ENCODE results near the gene PCDHB11. TPM values are rescaled to one million over a fixed set of nuclear protein-coding genes. Genes with fewer than 3 reads are reported as not detected.
"Not testable (repeated sequence)": the region's sequence is repeated elsewhere in the genome, so short reads cannot be mapped to it uniquely, and the experiment has no call there.

The PCDHB11 gene
- total RNA-seq (1 to 10 TPM; 1.9 to 2.9 (median 2.5) TPM), polyA plus RNA-seq (0.48 TPM)
- long read RNA-seq, donor 1, full-length matches to known transcripts, result 1 of 1 reads
- long read RNA-seq, donor 1, partial matches to known transcripts, result 0 of 1 reads
- long read RNA-seq, donor 1, other reads (novel, unspliced or antisense), result 0 of 1 reads
- long read RNA-seq, donor 2, result 0 reads
- long read RNA-seq, donor 3, full-length matches to known transcripts, result 1 of 1 reads
- long read RNA-seq, donor 3, partial matches to known transcripts, result 0 of 1 reads
- long read RNA-seq, donor 3, other reads (novel, unspliced or antisense), result 0 of 1 reads
- long read RNA-seq, donor 4, result 0 reads

DNA sequence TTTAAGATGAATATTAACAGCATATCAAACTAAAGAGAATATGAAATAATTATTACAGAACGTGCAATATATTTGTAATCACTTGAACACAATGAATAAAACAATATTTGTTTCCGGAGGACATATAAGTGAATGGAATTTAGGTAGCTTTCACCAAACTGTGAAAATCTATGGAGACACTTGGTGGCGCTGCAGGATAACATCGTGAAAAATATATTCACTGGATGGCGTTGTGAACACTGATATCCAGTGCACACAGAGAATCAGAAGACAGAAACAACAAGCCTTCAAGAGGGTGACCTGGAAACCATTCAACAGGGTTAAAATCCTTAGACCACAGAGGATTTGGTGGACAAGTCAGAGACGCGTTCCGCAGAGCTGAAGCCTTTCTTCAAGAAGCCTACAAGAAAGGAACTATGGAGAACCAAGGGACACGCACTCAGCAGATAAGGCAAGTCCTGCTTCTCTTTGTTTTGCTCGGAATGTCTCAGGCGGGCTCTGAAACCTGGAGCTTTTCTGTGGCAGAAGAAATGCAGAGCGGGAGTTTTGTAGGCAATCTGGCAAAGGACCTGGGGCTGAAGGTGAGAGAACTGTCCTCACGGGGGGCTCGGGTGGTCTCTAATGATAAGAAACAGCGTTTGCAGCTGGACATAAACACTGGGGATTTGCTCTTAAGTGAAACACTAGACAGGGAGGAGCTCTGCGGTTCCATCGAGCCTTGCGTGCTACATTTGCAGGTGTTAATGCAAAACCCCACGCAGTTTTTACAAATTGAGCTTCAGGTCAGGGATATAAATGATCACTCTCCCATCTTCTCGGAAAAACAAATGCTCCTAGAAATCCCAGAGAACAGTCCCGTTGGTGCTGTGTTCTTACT lies at the start of gene PCDHB11:
TSS of gene PCDHB11 (plus strand) at position 269 of the 877 bp plus-strand sequence. CDS start at position 417, 148 bp downstream.
- intact Hi-C loops (cut with DNase I), result loop anchor here in 2 of 4 donors (10.0 kb wide), 1 partner anchor 365 kb away; no protein-coding TSS in a partner anchor
- ATAC-seq, result no peak
- Histone ChIP-seq H3K9me3 (ENCODE audit: control insufficient read depth, low read length) (no peaks in the 10 kb centered on the region), H3K4me1 (ENCODE audit: control insufficient read depth, insufficient read depth, low read length) (no peaks in the 10 kb centered on the region), H3K27ac (ENCODE audit: low read length) (no peak within 1 kb of the TSS), H3K4me3 (ENCODE audit: low read length) (no peak within 1 kb of the TSS), H3K27me3 (ENCODE audit: control insufficient read depth, insufficient read depth) (no peaks in the 10 kb centered on the region)
- WGBS, result 34% methylated on average over 21 of the region's 21 CpGs
- no peak for DNase-seq

DNA sequence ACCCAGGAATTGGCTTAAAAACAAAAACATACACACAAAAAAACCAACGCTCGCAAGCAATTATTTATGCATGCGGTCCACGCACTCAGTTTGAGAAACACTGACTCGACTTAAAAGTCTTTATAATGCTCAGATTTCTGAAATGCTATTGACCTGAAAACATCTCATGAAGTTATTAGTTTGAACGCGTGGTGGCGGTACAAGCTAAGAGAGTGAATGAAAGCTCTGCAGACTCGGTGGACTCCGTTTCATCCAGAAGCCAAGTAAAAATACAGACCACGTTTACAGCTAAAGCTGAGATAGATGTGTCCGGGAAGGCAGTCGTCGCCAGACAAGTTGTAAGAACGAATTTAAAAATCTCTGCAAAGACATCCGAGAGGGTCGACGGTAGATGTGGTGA lies 49.6 kb upstream of the PCDHB11 start, which contains the start of gene PCDHB6:
TSS of gene PCDHB6 (plus strand) at position 246 of the 400 bp plus-strand sequence. CDS start 201 bp downstream, outside the sequence.
- Histone ChIP-seq H3K27me3 (ENCODE audit: control insufficient read depth, insufficient read depth) (no peaks in the 10 kb centered on the region), H3K4me1 (ENCODE audit: control insufficient read depth, insufficient read depth, low read length) (no peaks in the 10 kb centered on the region), H3K9me3 (ENCODE audit: control insufficient read depth, low read length) (peaks cover 2% of the 10 kb centered on the region), H3K4me3 (ENCODE audit: low read length) (no peak within 1 kb of the TSS), H3K27ac (ENCODE audit: low read length) (no peak within 1 kb of the TSS)
- 13% methylated on average over 18 of the region's 18 CpGs for WGBS
- ATAC-seq (no peak), DNase-seq (no peak)
- intact Hi-C loops (cut with DNase I), result no loop called here

DNA sequence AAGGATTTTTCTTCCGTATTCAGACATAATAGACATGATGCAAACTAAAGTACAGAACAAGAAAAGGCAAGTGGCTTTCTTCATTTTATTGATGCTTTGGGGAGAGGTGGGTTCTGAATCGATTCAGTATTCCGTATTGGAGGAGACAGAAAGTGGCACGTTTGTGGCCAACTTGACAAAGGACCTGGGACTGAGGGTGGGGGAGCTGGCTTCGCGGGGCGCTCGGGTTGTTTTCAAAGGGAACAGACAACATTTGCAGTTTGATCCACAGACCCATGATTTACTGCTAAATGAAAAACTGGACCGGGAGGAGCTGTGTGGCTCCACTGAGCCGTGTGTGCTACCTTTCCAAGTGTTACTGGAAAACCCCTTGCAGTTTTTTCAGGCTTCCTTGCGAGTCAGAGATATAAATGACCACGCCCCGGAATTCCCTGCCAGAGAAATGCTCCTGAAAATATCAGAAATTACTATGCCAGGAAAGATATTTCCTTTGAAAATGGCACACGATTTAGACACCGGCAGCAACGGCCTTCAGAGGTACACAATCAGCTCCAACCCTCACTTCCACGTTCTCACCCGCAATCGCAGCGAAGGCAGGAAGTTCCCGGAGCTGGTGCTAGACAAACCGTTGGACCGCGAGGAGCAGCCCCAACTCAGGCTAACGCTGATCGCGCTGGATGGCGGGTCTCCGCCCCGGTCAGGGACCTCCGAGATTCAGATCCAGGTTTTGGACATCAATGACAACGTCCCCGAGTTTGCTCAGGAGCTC lies 49.0 kb upstream of the PCDHB11 start:
- Histone ChIP-seq H3K27ac (ENCODE audit: low read length) (no peak overlapping the region), H3K4me1 (ENCODE audit: control insufficient read depth, insufficient read depth, low read length) (no peaks in the 10 kb centered on the region), H3K27me3 (ENCODE audit: control insufficient read depth, insufficient read depth) (no peaks in the 10 kb centered on the region), H3K9me3 (ENCODE audit: control insufficient read depth, low read length) (peaks cover 2% of the 10 kb centered on the region), H3K4me3 (ENCODE audit: low read length) (no peak overlapping the region)
- DNase-seq (peak in 2 of 3 donors; percentile 36 to 37), ATAC-seq (no peak)
- intact Hi-C loops (cut with DNase I), result no loop called here
- 36% methylated on average over 33 of the region's 33 CpGs for WGBS

DNA sequence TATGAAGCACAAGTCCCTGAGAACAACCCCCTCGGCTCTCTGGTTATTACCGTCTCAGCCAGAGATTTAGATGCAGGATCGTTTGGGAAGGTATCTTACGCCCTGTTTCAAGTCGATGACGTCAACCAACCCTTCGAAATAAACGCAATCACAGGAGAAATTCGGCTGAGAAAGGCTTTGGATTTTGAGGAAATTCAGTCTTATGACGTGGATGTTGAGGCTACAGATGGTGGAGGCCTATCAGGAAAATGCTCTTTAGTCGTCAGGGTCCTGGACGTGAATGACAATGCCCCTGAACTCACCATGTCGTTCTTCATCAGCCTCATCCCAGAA lies 48.5 kb upstream of the PCDHB11 start:
- DNase-seq (no peak), ATAC-seq (no peak)
- no peaks in the 10 kb centered on the region for H3K4me1 ChIP-seq (ENCODE audit: control insufficient read depth, insufficient read depth, low read length)
- no peak overlapping the region for H3K4me3 ChIP-seq (ENCODE audit: low read length)
- no peaks in the 10 kb centered on the region for H3K27me3 ChIP-seq (ENCODE audit: control insufficient read depth, insufficient read depth)
- peaks cover 7% of the 10 kb centered on the region for H3K9me3 ChIP-seq (ENCODE audit: control insufficient read depth, low read length)
- 31% methylated on average over 13 of the region's 13 CpGs for WGBS
- intact Hi-C loops (cut with DNase I), result no loop called here
- no peak overlapping the region for H3K27ac ChIP-seq (ENCODE audit: low read length)

DNA sequence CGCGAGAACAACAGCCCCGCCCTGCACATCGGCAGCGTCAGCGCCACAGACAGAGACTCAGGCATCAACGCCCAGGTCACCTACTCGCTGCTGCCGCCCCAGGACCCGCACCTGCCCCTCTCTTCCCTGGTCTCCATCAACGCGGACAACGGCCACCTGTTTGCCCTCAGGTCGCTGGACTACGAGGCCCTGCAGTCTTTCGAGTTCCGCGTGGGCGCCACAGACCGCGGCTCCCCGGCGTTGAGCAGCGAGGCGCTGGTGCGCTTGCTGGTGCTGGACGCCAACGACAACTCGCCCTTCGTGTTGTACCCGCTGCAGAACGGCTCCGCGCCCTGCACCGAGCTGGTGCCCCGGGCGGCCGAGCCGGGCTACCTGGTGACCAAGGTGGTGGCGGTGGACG lies 47.8 kb upstream of the PCDHB11 start:
- H3K4me1 ChIP-seq (ENCODE audit: control insufficient read depth, insufficient read depth, low read length); intact Hi-C loops (cut with DNase I); ATAC-seq; H3K27me3 ChIP-seq (ENCODE audit: control insufficient read depth, insufficient read depth); H3K9me3 ChIP-seq (ENCODE audit: control insufficient read depth, low read length); H3K27ac ChIP-seq (ENCODE audit: low read length); H3K4me3 ChIP-seq (ENCODE audit: low read length): not testable (repeated sequence)
- WGBS, result 35% methylated on average over 36 of the region's 41 CpGs
- peak in 1 of 3 donors; percentile 27 for DNase-seq

DNA sequence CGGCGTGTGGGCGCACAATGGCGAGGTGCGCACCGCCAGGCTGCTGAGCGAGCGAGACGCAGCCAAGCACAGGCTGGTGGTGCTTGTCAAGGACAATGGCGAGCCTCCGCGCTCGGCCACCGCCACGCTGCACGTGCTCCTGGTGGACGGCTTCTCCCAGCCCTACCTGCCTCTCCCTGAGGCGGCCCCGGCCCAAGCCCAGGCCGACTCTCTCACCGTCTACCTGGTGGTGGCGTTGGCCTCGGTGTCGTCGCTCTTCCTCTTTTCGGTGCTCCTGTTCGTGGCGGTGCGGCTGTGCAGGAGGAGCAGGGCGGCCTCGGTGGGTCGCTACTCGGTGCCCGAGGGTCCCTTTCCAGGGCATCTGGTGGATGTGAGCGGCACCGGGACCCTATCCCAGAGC lies 47.3 kb upstream of the PCDHB11 start:
- WGBS, result 23% methylated on average over 36 of the region's 36 CpGs
- DNase-seq; H3K27ac ChIP-seq (ENCODE audit: low read length); ATAC-seq; H3K27me3 ChIP-seq (ENCODE audit: control insufficient read depth, insufficient read depth); intact Hi-C loops (cut with DNase I); H3K9me3 ChIP-seq (ENCODE audit: control insufficient read depth, low read length); H3K4me3 ChIP-seq (ENCODE audit: low read length); H3K4me1 ChIP-seq (ENCODE audit: control insufficient read depth, insufficient read depth, low read length): not testable (repeated sequence)

DNA sequence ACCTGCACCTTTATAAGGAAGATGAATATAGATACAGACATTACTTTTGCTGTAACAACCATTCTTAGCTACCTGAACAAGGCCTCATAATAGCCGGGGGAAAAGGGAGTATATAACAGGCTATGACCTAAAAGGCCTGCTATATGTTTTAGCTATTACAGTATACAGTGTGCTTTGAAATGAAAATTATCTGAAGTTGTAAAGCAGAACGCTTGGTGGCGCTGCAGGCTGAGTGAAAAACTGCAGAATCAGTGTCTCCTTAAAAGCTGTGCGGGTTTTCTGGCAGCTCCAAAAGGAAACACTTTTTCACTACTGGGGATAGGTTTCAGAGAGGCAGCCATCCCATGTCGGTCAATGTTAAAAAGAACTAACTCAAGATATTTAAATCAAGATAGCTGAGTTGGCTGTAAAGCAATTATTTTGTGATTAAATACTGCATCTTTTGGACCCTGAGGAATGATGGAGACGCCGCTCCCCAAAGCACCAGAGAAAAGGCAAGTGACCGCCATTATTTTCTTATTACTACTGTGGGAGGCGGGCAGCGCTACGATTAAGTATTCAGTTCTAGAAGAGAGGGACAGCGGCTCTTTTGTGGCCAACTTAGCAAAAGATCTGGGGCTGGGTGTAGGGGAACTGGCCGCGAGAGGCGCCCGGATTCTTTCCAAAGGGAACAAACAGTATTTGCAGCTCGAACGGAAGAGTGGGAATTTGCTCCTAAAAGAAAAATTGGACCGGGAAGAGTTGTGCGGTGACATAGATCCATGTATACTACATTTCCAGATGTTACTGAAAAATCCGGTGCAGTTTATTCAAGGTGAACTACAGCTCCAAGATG lies 43.7 kb upstream of the PCDHB11 start:
- DNase-seq (no peak), ATAC-seq (no peak)
- peaks cover 10% of the 10 kb centered on the region for H3K9me3 ChIP-seq (ENCODE audit: control insufficient read depth, low read length)
- intact Hi-C loops (cut with DNase I), result no loop called here
- no peak overlapping the region for H3K27ac ChIP-seq (ENCODE audit: low read length)
- no peaks in the 10 kb centered on the region for H3K4me1 ChIP-seq (ENCODE audit: control insufficient read depth, insufficient read depth, low read length)
- no peaks in the 10 kb centered on the region for H3K27me3 ChIP-seq (ENCODE audit: control insufficient read depth, insufficient read depth)
- H3K4me3 ChIP-seq (ENCODE audit: low read length), result no peak overlapping the region
- 30% methylated on average over 21 of the region's 21 CpGs for WGBS

DNA sequence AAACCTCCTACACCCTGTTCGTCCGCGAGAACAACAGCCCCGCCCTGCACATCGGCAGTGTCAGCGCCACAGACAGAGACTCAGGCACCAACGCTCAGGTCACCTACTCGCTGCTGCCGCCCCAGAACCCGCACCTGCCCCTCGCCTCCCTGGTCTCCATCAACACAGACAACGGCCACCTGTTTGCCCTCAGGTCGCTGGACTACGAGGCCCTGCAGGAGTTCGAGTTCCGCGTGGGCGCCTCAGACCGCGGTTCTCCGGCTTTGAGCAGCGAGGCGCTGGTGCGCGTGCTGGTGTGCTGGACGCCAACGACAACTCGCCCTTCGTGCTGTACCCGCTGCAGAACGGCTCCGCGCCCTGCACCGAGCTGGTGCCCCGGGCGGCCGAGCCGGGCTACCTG lies 42.1 kb upstream of the PCDHB11 start:
- H3K27me3 ChIP-seq (ENCODE audit: control insufficient read depth, insufficient read depth); ATAC-seq; intact Hi-C loops (cut with DNase I); H3K4me3 ChIP-seq (ENCODE audit: low read length); H3K9me3 ChIP-seq (ENCODE audit: control insufficient read depth, low read length); H3K4me1 ChIP-seq (ENCODE audit: control insufficient read depth, insufficient read depth, low read length); DNase-seq; H3K27ac ChIP-seq (ENCODE audit: low read length): not testable (repeated sequence)
- 32% methylated on average over 38 of the region's 38 CpGs for WGBS

DNA sequence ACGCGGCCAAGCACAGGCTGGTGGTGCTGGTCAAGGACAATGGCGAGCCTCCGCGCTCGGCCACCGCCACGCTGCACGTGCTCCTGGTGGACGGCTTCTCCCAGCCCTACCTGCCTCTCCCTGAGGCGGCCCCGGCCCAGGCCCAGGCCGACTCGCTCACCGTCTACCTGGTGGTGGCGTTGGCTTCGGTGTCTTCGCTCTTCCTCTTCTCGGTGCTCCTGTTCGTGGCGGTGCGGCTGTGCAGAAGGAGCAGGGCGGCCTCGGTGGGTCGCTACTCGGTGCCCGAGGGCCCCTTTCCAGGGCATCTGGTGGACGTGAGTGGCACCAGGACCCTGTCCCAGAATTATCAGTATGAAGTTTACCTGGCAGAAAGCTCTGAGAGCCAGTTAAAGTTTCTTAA lies 41.5 kb upstream of the PCDHB11 start:
- H3K9me3 ChIP-seq (ENCODE audit: control insufficient read depth, low read length); H3K27me3 ChIP-seq (ENCODE audit: control insufficient read depth, insufficient read depth); ATAC-seq; intact Hi-C loops (cut with DNase I); H3K27ac ChIP-seq (ENCODE audit: low read length); H3K4me3 ChIP-seq (ENCODE audit: low read length); DNase-seq; H3K4me1 ChIP-seq (ENCODE audit: control insufficient read depth, insufficient read depth, low read length): not testable (repeated sequence)
- 32% methylated on average over 20 of the region's 28 CpGs for WGBS
